GM19035 (cell line): ENCODE measurements around the gene NUCB1.
A peak's percentile ranks its signal among the peaks of the same experiment; 100 is the strongest.

Experiments
- ATAC-seq: cut with Tn5 transposase; IDR thresholded peaks from one replicate; pipeline ENCODE4 v1.9.1; 2021; ENCODE audit not compliant: unreplicated experiment

NUCB1 gene

GRCh38 chr19:48961673-48962028 lies 61.5 kb downstream of the NUCB1 start:
- ATAC-seq: no peak

- peak; percentile 37 for ATAC-seq
Measured at GRCh38 chr19:48962029-48962848, 62.1 kb downstream of the NUCB1 start.

GRCh38 chr19:48962849-48963165 lies 62.7 kb downstream of the NUCB1 start:
- ATAC-seq: no peak

GRCh38 chr19:48963371-48964204 lies 63.5 kb downstream of the NUCB1 start:
- no peak for ATAC-seq

GRCh38 chr19:48964205-48965039 lies 64.3 kb downstream of the NUCB1 start:
- ATAC-seq: no peak

GRCh38 chr19:48965040-48965805 lies 65.1 kb downstream of the NUCB1 start, which contains the start of gene FTL:
Gene FTL, plus strand, starts transcription at chr19:48965309. Its CDS starts 199 bp downstream, at chr19:48965508.
- ATAC-seq: peak; percentile 56

GRCh38 chr19:48965806-48966540 lies 65.9 kb downstream of the NUCB1 start:
- ATAC-seq: peak; percentile 22

- no peak for ATAC-seq
Measured at GRCh38 chr19:48966541-48967345, 66.6 kb downstream of the NUCB1 start.

GRCh38 chr19:48967346-48968178 lies 67.5 kb downstream of the NUCB1 start:
- no peak for ATAC-seq

GRCh38 chr19:48968179-48968661 lies 68.1 kb downstream of the NUCB1 start:
- no peak for ATAC-seq

- ATAC-seq: no peak
Measured at GRCh38 chr19:48968813-48969218, 68.7 kb downstream of the NUCB1 start.

- no peak for ATAC-seq
Measured at GRCh38 chr19:48969276-48970138, 69.4 kb downstream of the NUCB1 start.

GRCh38 chr19:48970139-48970766 lies 70.1 kb downstream of the NUCB1 start:
- ATAC-seq: no peak

- no peak for ATAC-seq
Measured at GRCh38 chr19:48970923-48971395, 70.8 kb downstream of the NUCB1 start.
